ENCODE data around the gene NUP88.

NUP88 gene

DNA sequence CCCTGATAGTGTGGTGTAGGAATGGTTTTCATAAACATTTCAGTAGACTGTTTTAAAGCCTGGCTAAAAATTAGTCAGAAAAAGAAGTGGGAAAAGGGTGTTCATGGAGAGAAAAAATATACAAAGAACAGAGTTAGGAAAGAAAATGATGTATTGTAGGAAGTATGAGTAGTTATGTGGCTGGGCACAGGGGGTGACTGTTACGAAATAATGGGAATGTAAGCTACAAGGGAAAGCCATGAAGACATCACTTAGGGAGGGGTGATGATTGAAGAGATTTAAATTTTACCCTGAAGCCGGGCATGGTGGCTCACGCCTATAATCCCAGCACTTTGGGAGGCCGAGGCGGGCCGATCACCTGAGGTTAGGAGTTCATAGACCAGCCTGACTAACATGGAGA lies 55.3 kb downstream of the NUP88 start:
- TF ChIP-seq, protein P1, sequence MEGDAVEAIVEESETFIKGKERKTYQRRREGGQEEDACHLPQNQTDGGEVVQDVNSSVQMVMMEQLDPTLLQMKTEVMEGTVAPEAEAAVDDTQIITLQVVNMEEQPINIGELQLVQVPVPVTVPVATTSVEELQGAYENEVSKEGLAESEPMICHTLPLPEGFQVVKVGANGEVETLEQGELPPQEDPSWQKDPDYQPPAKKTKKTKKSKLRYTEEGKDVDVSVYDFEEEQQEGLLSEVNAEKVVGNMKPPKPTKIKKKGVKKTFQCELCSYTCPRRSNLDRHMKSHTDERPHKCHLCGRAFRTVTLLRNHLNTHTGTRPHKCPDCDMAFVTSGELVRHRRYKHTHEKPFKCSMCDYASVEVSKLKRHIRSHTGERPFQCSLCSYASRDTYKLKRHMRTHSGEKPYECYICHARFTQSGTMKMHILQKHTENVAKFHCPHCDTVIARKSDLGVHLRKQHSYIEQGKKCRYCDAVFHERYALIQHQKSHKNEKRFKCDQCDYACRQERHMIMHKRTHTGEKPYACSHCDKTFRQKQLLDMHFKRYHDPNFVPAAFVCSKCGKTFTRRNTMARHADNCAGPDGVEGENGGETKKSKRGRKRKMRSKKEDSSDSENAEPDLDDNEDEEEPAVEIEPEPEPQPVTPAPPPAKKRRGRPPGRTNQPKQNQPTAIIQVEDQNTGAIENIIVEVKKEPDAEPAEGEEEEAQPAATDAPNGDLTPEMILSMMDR (IDR thresholded peaks at IDR 0.05; ENCODE audit: low read depth, low read length): no peak
- no peak overlapping the region for H3K4me3 ChIP-seq (ENCODE audit: low read depth, low read length)
- peak; percentile 25 for DNase-seq (ENCODE audit: low read depth, low spot score)
- in situ Hi-C loops (cut with HindIII; ENCODE audit: low sequenced_read_pairs): no loop called here

DNA sequence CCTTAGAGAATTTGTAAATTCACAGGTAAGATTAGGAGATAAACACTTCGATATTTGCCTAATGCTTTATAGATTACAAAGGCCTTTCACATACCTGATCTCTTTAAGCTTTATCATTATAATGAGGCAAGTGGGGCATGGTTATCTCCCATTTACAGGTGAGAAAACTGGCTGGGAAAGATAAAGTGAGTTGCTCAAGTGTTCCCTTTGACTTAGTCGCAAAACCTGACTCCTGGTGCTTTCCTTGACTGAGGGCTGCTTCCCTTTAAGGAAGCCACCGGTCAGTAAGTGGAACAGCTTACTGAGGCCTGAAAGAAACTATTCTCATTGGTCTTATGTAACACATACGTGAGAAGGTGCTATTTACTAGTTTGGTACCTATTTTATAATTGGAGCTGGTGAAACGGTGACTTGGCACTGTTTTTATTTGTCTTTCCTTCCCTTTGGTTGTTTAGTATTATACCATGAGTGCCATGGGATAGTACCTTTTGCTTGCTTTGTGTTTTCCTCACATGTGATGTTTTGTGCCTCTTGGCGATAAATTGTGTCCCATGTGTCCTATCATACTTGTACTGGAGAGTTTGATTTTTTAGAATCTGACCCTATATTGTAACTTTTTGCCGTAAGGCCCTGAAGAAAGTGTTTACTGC lies 57.2 kb downstream of the NUP88 start:
- H3K4me3 ChIP-seq (ENCODE audit: low read depth, low read length): no peak overlapping the region
- TF ChIP-seq, protein P1 (IDR thresholded peaks at IDR 0.05; ENCODE audit: low read depth, low read length): no peak
- in situ Hi-C loops (cut with HindIII; ENCODE audit: low sequenced_read_pairs): no loop called here
- no peak for DNase-seq (ENCODE audit: low read depth, low spot score)

DNA sequence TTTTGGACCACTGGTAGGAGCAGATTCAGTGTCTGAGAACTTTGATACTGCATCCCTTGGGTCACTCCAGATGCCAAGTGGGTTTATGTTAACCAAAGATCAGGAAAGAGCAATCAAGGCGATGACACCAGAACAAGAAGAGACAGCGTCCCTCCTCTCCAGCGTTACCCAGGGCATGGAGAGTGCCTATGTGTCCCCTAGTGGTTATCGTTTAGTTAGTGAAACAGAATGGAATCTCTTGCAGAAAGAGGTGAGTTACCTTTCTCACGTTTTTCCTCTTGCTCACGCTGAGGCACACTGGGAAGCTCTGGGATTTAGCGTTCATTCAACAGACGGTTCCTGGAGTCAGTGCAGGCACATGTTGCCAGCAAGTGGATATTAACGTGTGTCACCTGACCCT lies 58.0 kb downstream of the NUP88 start:
- DNase-seq (ENCODE audit: low read depth, low spot score): no peak
- no peak overlapping the region for H3K4me3 ChIP-seq (ENCODE audit: low read depth, low read length)
- TF ChIP-seq, protein P1 (IDR thresholded peaks at IDR 0.05; ENCODE audit: low read depth, low read length): no peak
- in situ Hi-C loops (cut with HindIII; ENCODE audit: low sequenced_read_pairs): no loop called here

DNA sequence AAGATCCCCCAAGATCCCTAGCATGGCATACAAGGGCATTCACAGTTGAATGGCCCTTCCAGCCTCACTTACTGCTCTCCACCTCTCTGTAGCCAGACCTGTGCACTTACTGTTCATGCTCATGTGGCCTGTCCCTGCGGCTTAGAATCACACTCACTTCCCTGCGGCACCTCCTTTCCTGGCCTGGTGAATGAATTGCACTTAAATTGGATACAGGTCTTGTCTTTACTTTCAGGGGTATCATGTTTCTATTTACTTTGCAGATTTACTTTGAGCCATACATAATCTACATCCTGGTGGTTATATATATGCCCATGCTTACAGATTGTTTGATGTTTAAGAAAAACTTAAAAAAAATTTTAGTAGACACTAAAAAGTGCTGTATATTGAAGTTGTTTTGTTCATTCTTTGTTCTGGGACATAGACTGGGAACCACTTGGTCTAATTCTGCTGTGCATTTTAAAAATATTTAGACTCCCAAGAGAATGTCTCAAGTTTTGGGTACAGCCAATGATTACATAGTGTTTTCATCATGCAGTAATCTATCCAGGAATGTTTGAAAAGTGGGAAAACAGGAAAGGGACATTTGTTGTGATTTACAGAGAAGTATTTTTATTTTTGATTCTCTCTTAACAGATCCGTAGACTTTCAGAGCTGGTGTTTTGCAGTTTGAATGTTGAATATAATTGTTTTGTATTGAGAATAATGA lies 63.9 kb downstream of the NUP88 start:
- H3K4me3 ChIP-seq (ENCODE audit: low read depth, low read length): no peak overlapping the region
- no peak for DNase-seq (ENCODE audit: low read depth, low spot score)
- in situ Hi-C loops (cut with HindIII; ENCODE audit: low sequenced_read_pairs): no loop called here
- TF ChIP-seq, protein P1 (IDR thresholded peaks at IDR 0.05; ENCODE audit: low read depth, low read length): no peak

DNA sequence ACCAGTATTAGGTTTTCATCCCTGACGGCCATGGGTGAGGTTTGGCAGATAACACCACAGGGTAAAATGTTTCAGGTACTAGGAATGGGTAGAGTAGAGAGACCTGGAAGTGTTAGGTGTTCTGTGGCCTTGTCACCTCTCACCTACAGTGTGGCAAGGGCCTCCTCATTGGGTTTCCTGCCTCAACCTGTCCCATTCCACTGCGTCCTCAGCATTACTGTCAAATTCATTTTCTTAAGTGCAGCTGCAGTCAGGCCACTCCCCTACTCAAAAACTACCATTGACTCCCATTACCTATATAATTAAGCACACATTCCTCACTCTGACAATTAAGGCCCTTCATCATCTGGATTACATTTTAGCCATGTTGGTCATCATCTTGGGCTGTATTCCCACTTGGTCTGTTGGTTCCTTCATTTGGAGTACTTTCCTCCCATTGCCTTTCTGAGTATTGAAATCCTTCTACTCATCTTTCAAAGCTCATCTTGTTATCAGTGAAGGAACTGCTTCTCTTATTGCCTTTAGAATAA lies 64.5 kb downstream of the NUP88 start:
- DNase-seq (ENCODE audit: low read depth, low spot score): no peak
- H3K4me3 ChIP-seq (ENCODE audit: low read depth, low read length): no peak overlapping the region
- in situ Hi-C loops (cut with HindIII; ENCODE audit: low sequenced_read_pairs): no loop called here
- TF ChIP-seq, protein P1 (IDR thresholded peaks at IDR 0.05; ENCODE audit: low read depth, low read length): no peak

DNA sequence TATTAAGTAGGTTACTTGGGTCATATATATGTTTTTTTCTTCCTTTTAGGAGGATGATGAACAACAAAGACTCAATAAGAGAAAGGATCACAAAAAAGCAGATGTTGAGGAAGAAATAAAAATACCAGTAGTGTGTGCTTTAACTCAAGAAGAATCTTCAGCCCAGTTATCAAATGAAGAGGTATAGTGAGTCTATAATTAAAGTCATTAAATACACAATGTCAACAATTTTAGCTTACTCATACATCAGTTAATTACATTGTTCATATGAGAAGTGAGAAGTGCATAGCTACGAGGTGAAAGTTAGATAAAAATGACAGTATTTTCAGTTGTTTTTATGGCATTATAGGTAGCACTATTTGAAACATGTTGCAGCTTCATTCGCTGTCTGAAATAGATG lies 65.2 kb downstream of the NUP88 start:
- DNase-seq (ENCODE audit: low read depth, low spot score): no peak
- TF ChIP-seq, protein P1 (IDR thresholded peaks at IDR 0.05; ENCODE audit: low read depth, low read length): no peak
- in situ Hi-C loops (cut with HindIII; ENCODE audit: low sequenced_read_pairs): no loop called here
- no peak overlapping the region for H3K4me3 ChIP-seq (ENCODE audit: low read depth, low read length)

All from astrocyte of the spinal cord (primary cell).